ENCODE results near the gene IGLL5. TPM values are rescaled to one million over a fixed set of nuclear protein-coding genes. Genes with fewer than 3 reads are reported as not detected.

IGLL5 gene
- total RNA-seq, 1 donor from 2014 or later, result 0.62 TPM

GRCh38 chr22:22857607-22858558 is 29.7 kb upstream of the IGLL5 start:
- no peak for ATAC-seq
- intact Hi-C loops (cut with DNase I), result loop anchor here (10.0 kb wide), 1 partner anchor 97 kb away; no protein-coding TSS in a partner anchor
- no peak for DNase-seq (ENCODE audit: low spot score)

GRCh38 chr22:22858559-22858937 is 29.1 kb upstream of the IGLL5 start:
- DNase-seq (ENCODE audit: low spot score), result no peak
- ATAC-seq, result no peak
- intact Hi-C loops (cut with DNase I), result loop anchor here (10.0 kb wide), 1 partner anchor 96 kb away; no protein-coding TSS in a partner anchor

GRCh38 chr22:22863001-22863400 is 24.6 kb upstream of the IGLL5 start:
- DNase-seq (ENCODE audit: low spot score), result no peak
- intact Hi-C loops (cut with DNase I), result no loop called here
- no peak for ATAC-seq

- peak; percentile 88 for ATAC-seq
- intact Hi-C loops (cut with DNase I), result no loop called here
- no peak for DNase-seq (ENCODE audit: low spot score)
Measured at GRCh38 chr22:22865311-22866072, 22.1 kb upstream of the IGLL5 start.

DNA sequence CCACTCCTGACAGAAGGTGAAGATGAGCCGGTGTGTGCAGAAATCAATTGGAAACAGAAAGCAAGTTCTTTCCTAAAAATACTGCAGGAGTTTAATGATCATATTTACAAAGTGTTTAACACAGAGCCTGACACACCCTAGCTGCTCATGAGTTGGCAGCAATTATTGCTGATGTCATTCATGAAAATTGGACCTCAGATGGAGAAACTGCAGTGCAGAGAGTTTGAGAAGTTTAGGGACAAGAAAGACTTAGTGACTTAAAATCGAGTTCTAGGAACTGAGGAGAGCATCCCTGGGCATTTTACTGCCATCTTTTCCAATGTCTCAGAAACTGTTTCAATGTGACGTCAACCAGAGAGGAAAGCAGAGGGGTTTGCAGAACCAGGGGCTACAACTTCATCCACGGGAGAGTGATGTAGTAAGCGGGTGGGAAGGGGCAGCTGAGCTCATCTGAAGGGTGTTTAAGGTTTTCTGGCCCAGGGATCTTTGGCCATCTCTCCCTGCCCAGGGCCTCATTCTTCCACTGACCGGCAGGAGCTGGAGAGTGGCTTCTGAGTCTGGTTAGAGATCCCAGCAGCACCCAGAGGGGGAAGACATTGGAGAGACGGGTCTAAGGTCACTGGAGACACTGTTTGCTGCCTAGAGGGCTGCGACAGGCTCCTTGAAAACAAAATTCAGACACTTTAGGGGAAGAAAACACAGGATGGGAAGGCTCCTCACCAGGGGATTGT is 21.1 kb upstream of the IGLL5 start:
- intact Hi-C loops (cut with DNase I), result no loop called here
- DNase-seq (ENCODE audit: low spot score), result no peak
- peak; percentile 88 for ATAC-seq

- no peak for DNase-seq (ENCODE audit: low spot score)
- intact Hi-C loops (cut with DNase I), result no loop called here
- no peak for ATAC-seq
Measured at GRCh38 chr22:22867996-22868715, 19.5 kb upstream of the IGLL5 start.

- no peak for DNase-seq (ENCODE audit: low spot score)
- no peak for ATAC-seq
- intact Hi-C loops (cut with DNase I), result no loop called here
Measured at GRCh38 chr22:22870577-22871404, 16.8 kb upstream of the IGLL5 start.

- ATAC-seq (no peak), DNase-seq (ENCODE audit: low spot score) (no peak)
- intact Hi-C loops (cut with DNase I), result no loop called here
Measured at GRCh38 chr22:22871536-22872278, 15.9 kb upstream of the IGLL5 start.

DNA sequence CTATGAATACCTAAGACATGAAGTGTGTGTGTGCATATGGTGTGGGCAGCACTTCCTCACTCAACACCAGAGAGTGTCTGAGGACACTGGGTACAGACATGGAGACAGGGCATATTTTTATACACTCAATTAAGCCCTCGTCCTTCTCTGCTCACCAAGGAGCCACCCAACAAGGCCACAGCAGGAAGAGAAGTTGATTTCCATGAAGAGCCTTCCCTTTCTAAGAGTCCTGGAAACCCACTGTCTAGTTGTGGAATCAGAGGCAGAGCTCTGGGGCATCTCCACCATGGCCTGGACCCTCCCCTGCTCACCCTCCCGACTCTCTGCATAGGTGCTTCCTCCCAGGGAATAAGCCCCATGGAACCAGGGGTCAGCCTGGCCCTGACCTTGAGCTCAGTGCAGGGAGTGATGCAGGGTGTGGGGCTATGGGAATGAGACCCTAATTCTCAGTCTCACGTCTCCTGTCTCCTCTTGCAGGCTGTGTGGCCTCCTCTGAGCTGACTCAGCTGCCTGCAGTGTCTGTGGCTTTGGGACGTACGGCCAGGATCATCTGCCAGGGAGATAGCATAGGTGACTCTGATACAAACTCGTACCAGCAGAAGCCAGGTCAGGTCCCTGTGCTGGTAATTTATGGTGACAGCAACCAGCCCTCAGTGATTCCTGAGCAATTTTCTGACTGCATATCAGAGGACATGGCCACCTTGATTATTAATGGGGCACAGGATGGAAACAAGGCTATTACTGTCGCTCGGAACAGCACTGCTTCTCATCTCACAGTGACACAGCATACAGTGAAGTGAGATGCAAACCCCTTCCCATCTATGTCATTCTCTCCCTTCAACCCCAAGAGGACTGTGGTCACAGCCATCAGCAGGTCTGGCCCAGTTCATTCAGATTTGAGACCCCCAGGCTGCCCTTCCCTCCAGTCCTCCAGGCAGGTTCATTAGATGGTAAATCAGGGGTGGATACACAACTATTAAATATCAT is 14.6 kb upstream of the IGLL5 start:
- no peak for ATAC-seq
- intact Hi-C loops (cut with DNase I), result no loop called here

DNA sequence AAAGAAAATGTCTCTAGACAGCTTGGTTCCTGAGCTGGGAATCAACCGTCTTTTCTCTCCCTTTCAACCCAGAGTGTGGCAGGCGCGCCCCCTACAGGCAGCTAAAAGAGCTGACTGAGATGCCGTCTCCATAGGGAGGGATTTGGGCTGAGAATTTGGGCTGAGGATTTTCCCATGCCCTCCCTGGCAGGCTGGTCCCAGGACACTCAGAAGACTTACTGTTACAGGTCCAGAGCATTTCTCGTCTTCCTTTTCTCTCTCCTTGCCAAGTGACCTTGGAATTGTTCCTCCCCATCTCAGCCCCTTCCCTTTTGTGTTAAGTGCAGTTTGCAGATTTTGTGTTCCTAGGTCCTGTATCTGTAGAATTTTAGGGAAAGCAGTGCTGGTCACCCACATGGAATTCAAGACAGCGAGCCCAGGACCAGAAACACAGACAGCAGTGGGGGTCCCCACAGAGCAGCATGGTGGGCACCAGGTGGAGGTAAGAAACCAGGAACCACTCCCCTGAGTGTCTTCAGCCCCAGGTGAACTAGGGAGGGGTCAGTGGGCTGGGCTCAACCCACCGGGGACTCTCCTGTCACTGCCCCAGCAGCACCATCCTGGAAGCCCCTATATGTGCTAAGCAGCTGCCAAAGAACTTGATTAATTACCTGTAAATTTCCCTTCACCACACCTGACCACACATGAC is 9.9 kb upstream of the IGLL5 start:
- DNase-seq (ENCODE audit: low spot score), result peak; percentile 85
- peak; percentile 74 for ATAC-seq
- intact Hi-C loops (cut with DNase I), result no loop called here

More for the DNA sequence above, 14.6 kb upstream of the IGLL5 start:
- DNase-seq (ENCODE audit: low spot score), result no peak

GRCh38 chr22:22878211-22878570 is 9.4 kb upstream of the IGLL5 start:
- ATAC-seq, result no peak
- intact Hi-C loops (cut with DNase I), result no loop called here
- no peak for DNase-seq (ENCODE audit: low spot score)

DNA sequence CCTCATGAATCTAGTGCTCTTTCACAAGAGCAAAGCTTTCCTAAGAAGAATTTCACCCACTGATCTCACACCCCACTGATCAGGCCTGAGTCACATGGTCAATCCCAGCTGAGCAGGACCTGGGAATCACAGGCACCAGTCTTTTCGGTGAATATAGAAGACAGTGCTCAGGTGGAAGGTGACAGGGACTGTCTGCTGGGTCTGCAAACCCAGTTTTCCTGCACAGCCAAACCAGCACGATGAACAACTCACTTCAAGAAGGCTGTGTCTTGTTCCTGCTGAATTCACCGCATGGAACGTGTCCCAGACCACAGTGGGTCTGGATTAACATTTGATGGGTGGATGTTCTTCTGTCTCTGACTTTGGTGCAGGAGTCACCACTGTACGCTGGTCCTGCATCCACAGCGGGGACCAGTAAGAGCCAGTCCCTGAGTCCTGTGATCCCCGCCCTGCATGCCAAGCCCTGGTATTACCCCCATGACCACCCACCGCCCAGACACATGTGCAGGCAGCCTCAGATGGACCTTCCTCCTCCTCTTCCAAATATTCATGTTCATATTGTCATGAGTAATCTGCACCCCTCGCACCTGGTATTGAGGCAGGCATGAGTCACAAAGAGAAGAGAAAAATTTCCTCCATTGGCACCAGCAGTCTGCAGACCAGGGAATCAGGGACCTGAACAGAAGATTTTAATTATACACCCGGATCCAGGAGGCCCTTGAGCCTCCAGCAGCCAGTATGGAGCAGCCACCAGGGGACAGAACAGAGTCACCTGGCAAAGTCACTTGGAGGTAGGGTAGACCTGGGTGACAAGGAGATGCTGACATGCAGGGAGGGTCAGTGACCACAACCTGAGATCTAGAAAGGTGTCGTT is 8.6 kb upstream of the IGLL5 start:
- intact Hi-C loops (cut with DNase I), result no loop called here
- no peak for ATAC-seq
- no peak for DNase-seq (ENCODE audit: low spot score)

DNA sequence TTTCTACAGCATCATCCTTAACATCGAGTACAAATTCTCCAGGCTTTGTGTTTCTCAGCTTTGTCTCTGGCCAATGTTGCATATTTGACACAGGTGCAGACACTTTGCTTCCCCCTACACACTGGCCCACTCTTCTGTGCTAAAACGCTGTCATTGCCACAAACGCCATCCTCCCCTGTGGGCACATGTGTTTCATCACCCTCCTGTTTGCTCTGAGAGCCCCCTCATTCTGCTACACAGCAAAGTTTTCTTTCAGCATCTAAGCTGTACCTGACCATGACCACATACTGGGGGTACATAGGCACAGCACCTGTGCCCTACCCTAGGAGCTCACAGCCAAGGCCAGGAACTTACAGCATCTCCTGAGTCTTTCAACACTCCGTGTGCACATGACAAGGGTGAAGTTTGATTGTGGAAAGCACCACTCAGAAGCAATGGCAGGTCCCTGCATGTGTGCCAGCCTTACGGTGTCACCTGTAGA is 7.9 kb upstream of the IGLL5 start:
- ATAC-seq, result no peak
- DNase-seq (ENCODE audit: low spot score), result no peak
- intact Hi-C loops (cut with DNase I), result no loop called here

- intact Hi-C loops (cut with DNase I), result no loop called here
- no peak for ATAC-seq
- DNase-seq (ENCODE audit: low spot score), result no peak
Measured at GRCh38 chr22:22880645-22881044, 7.0 kb upstream of the IGLL5 start.
